ENCODE results near the gene PIP5K1B. TPM values are rescaled to one million over a fixed set of nuclear protein-coding genes. Genes with fewer than 3 reads are reported as not detected.

The PIP5K1B gene
- total and polyA plus RNA-seq, 10 of the 15 experiments (the other 5 are each of a cell fraction or from before 2014, with no cell fraction given): 6.8 to 16.3 (median 10.6) TPM

- 93% methylated on average over 1 of the region's 1 CpG for WGBS (ENCODE audit: insufficient coverage, insufficient replicate concordance, low lambda C conversion rate, missing lambda C conversion rate)
- Histone ChIP-seq H4K20me1 (ENCODE audit: control insufficient read depth, insufficient read depth) (no peaks in the 10 kb centered on the region), H3K79me2 (ENCODE audit: control insufficient read depth, insufficient read depth, low read length) (peaks cover 5% of the 10 kb centered on the region), H3K4me3 (no peak overlapping the region), H3K27ac (ENCODE audit: control insufficient read depth, insufficient read depth) (no peak overlapping the region), H3K4me1 (ENCODE audit: control insufficient read depth, insufficient read depth, low read length) (peaks cover 10% of the 10 kb centered on the region), H3K9me3 (replicated peaks; ENCODE audit: control insufficient read depth, insufficient read depth, low read length) (peaks cover 3% of the 10 kb centered on the region; the same call in 2 of the 3 replicates), H3K9ac (ENCODE audit: control insufficient read depth, insufficient read depth, low read length) (no peak overlapping the region), H3K27me3 (replicated peaks in 1 of 2; ENCODE audit: control insufficient read depth in 2 of 2, insufficient read depth in 2 of 2, low read length in 1 of 2) (no peaks in the 10 kb centered on the region), H2AFZ (ENCODE audit: control insufficient read depth, low read depth, low read length) (no peak overlapping the region), H3K4me2 (ENCODE audit: control insufficient read depth, insufficient read depth) (no peak overlapping the region), H3K36me3 (ENCODE audit: control insufficient read depth in 2 of 2, insufficient read depth in 2 of 2, low read length in 1 of 2) (no peaks in the 10 kb centered on the region)
- DNase-seq (ENCODE audit: low read depth, low spot score) (no peak), FAIRE-seq (no peak), ATAC-seq (no peak)
- POLR2A ChIA-PET: no interaction called here
- RAD21 ChIA-PET (ENCODE audit: unreplicated experiment): interaction anchor here (2.2 kb wide), 1 partner anchor 162 kb away, joined by 7 read pairs; no protein-coding TSS in a partner anchor
- SMC1A ChIA-PET (ENCODE audit: uncharacterized antibody, unreplicated experiment): interaction anchor here (1.1 to 1.4 kb wide), 2 partner anchors 162 to 447 kb away, joined by 3 to 4 read pairs; no protein-coding TSS in a partner anchor
- TF ChIP-seq IKZF2 (IDR thresholded peaks at IDR 0.05) (no peak), ZNF274 (IDR thresholded peaks at IDR 0.05; ENCODE audit: insufficient read depth, insufficient read length) (no peak), WRNIP1 (IDR thresholded peaks at IDR 0.05; ENCODE audit: borderline replicate concordance, low read depth, low read length) (no peak), ZBED1 (IDR thresholded peaks at IDR 0.05; ENCODE audit: borderline replicate concordance) (no peak), ZNF687 (IDR thresholded peaks at IDR 0.05) (no peak), SREBF1 (IDR thresholded peaks at IDR 0.05; ENCODE audit: low read length) (no peak), IRF3 (IDR thresholded peaks at IDR 0.05) (no peak), NFYA (IDR thresholded peaks at IDR 0.05; ENCODE audit: borderline replicate concordance, low read depth, low read length) (no peak), ZSCAN29 (IDR thresholded peaks at IDR 0.05) (no peak), NFYB (IDR thresholded peaks at IDR 0.05; ENCODE audit: insufficient read depth, low read depth, low read length) (no peak), KAT2A (conservative IDR thresholded peaks at IDR 0.05; ENCODE audit: control insufficient read depth, low read depth, low read length) (no peak), PML (IDR thresholded peaks at IDR 0.05; ENCODE audit: low read length) (no peak)
- BruUV-seq (replicated peaks): no TSS peak
- in situ Hi-C loops (cut with MboI): no loop called here
- intact Hi-C loops (cut with micrococcal nuclease; ENCODE audit: unreplicated experiment): no loop called here
- CTCF ChIA-PET: interaction anchor here (0.6 to 0.9 kb wide), 3 partner anchors 32 to 251 kb away, joined by 3 read pairs; a partner anchor contains a TSS
Measured at GRCh38 chr9:69030851-69031645, 326.0 kb downstream of the PIP5K1B start.
